Thoracic aorta (tissue), 2 donors: ENCODE measurements around the gene TESK1. TPM values are rescaled to one million over a fixed set of nuclear protein-coding genes. Genes with fewer than 3 reads are reported as not detected.

ENCODE experiments used
- ATAC-seq: fragments of 150-250 bp; one replicate; pipeline ENCODE4 v1.8.0; 2017; ENCODE audit warnings: low read depth; ENCODE audit not compliant: insufficient number of reproducible peaks, low FRiP score
- DNase-seq: peaks from one replicate; pipeline ENCODE4 v3.0.0-alpha.2; 2020; ENCODE audit warnings: low spot score
- H3K27ac ChIP-seq, 2 donors: fragments of 200-600 bp; sonication (generic); 1 replicate in 1 of 2; 2 replicates in 1 of 2; pipeline ENCODE4 v1.5.1; 2016; ENCODE audit warnings: mild to moderate bottlenecking in 2 of 2, moderate library complexity in 2 of 2
- H3K27me3 ChIP-seq: fragments of 200-600 bp; sonication (generic); replicated peaks from 2 replicates; pipeline ENCODE4 v1.6.0; 2016; ENCODE audit warnings: mild to moderate bottlenecking; ENCODE audit not compliant: insufficient read depth
- H3K36me3 ChIP-seq: fragments of 200-600 bp; sonication (generic); one replicate; pipeline ENCODE4 v1.5.1; 2016
- H3K4me1 ChIP-seq, 2 donors: fragments of 200-600 bp; sonication (generic); 1 replicate in 1 of 2; 2 replicates in 1 of 2; pipeline versions ENCODE4 v1.5.1 to v1.6.0; 2016; ENCODE audit warnings: low read depth in 2 of 2, mild to moderate bottlenecking in 1 of 2; ENCODE audit not compliant: control insufficient read depth in 1 of 2
- H3K4me3 ChIP-seq: fragments of 200-600 bp; sonication (generic); 2 replicates; pipeline ENCODE4 v1.5.1; 2016; ENCODE audit warnings: mild to moderate bottlenecking
- H3K9me3 ChIP-seq: fragments of 200-600 bp; sonication (generic); 2 replicates; pipeline ENCODE4 v1.5.1; 2016
- CTCF ChIP-seq: fragments of 200-600 bp; sonication (generic); IDR thresholded peaks from one replicate; pipeline ENCODE4 v1.5.1; 2019; ENCODE audit warnings: antibody characterized with exemption
- total RNA-seq, 2 donors: library from RNA; depleted of rRNA; stranded (reverse); fragments of >200 nt; gene quantifications; one replicate each; pipeline versions ENCODE4 v1.1.0 to v1.2.3, GENCODE V29; 2016

The TESK1 gene
- total RNA-seq, 2 donors from 2014 or later, result 64.5 to 69.9 TPM

- no peak overlapping the region for H3K27ac ChIP-seq
- H3K4me1 ChIP-seq, result peaks cover 0 to 5% of the 10 kb centered on the region in 2 donors
- H3K36me3 ChIP-seq, result peaks cover 18% of the 10 kb centered on the region
- TF ChIP-seq CTCF, result no peak
- no peak overlapping the region for H3K4me3 ChIP-seq
- DNase-seq (no peak), ATAC-seq (no peak)
- no peaks in the 10 kb centered on the region for H3K27me3 ChIP-seq
- no peaks in the 10 kb centered on the region for H3K9me3 ChIP-seq
Measured at GRCh38 chr9:35612843-35613242, 7.8 kb downstream of the TESK1 start.

GRCh38 chr9:35615981-35616680 is 11.1 kb downstream of the TESK1 start:
- H3K36me3 ChIP-seq, result no peaks in the 10 kb centered on the region
- H3K9me3 ChIP-seq, result no peaks in the 10 kb centered on the region
- TF ChIP-seq CTCF, result no peak
- no peaks in the 10 kb centered on the region for H3K27me3 ChIP-seq
- ATAC-seq (no peak), DNase-seq (no peak)
- H3K4me3 ChIP-seq, result peak overlapping the region; percentile 70
- peaks cover 0 to 5% of the 10 kb centered on the region in 2 donors for H3K4me1 ChIP-seq
- no peak overlapping the region for H3K27ac ChIP-seq

GRCh38 chr9:35616681-35617459 is 11.8 kb downstream of the TESK1 start:
- TF ChIP-seq CTCF, result no peak
- no peak overlapping the region for H3K27ac ChIP-seq
- ATAC-seq (peak; percentile 8), DNase-seq (no peak)
- H3K4me3 ChIP-seq, result peak overlapping the region; percentile 70
- H3K27me3 ChIP-seq, result no peaks in the 10 kb centered on the region
- no peaks in the 10 kb centered on the region for H3K36me3 ChIP-seq
- peaks cover 0 to 5% of the 10 kb centered on the region in 2 donors for H3K4me1 ChIP-seq
- no peaks in the 10 kb centered on the region for H3K9me3 ChIP-seq

GRCh38 chr9:35617548-35617947 is 12.5 kb downstream of the TESK1 start:
- no peak overlapping the region for H3K27ac ChIP-seq
- DNase-seq, result no peak
- no peak for ATAC-seq
- no peak for TF ChIP-seq CTCF
- peaks cover 0 to 5% of the 10 kb centered on the region in 2 donors for H3K4me1 ChIP-seq
- no peaks in the 10 kb centered on the region for H3K27me3 ChIP-seq
- no peaks in the 10 kb centered on the region for H3K9me3 ChIP-seq
- H3K4me3 ChIP-seq, result peak overlapping the region; percentile 70
- H3K36me3 ChIP-seq, result no peaks in the 10 kb centered on the region

GRCh38 chr9:35618325-35618727 is 13.3 kb downstream of the TESK1 start, which contains the start of gene CD72:
TSS of gene CD72 (minus strand) at chr9:35618413. CDS start at chr9:35618303, 110 bp downstream.
- peak within 1 kb of the TSS in 1 of 2 donors; percentile 21 for H3K27ac ChIP-seq
- peaks cover 0 to 5% of the 10 kb centered on the region in 2 donors for H3K4me1 ChIP-seq
- H3K36me3 ChIP-seq, result no peaks in the 10 kb centered on the region
- no peak for DNase-seq
- peak within 1 kb of the TSS; percentile 70 for H3K4me3 ChIP-seq
- no peak for TF ChIP-seq CTCF
- H3K27me3 ChIP-seq, result no peaks in the 10 kb centered on the region
- ATAC-seq, result no peak
- H3K9me3 ChIP-seq, result no peaks in the 10 kb centered on the region
